Ovary (tissue), 9 donors: Measurements from ENCODE around the gene WIPF1. TPM values are rescaled to one million over a fixed set of nuclear protein-coding genes. Genes with fewer than 3 reads are reported as not detected.
"Not testable (repeated sequence)": the region's sequence is repeated elsewhere in the genome, so short reads cannot be mapped to it uniquely, and the experiment has no call there.

Experiments used
- DNase-seq, 5 donors: peaks; one replicate each; pipeline ENCODE4 v3.0.0-alpha.2; 2019 to 2020
- H3K27ac ChIP-seq, 2 donors: fragments of 200-600 bp; one replicate each; pipeline versions ENCODE4 v1.5.1 to v1.8.0; 2019 to 2022
- H3K27me3 ChIP-seq: fragments of 200-600 bp; one replicate; pipeline ENCODE4 v1.8.0; 2022
- H3K36me3 ChIP-seq: fragments of 200-600 bp; sonication (generic); one replicate; pipeline ENCODE4 v1.5.1; 2019
- H3K4me1 ChIP-seq: one replicate; pipeline ENCODE4 v1.8.1; 2013; ENCODE audit warnings: mild to moderate bottlenecking, moderate library complexity; ENCODE audit not compliant: insufficient read depth
- H3K4me3 ChIP-seq: fragments of 200-600 bp; sonication (generic); one replicate; pipeline ENCODE4 v1.5.1; 2017
- H3K9me3 ChIP-seq, 2 donors: fragments of 200-600 bp in 1 of 2; sonication (generic) in 1 of 2; one replicate each; pipeline versions ENCODE4 v1.5.1 to v1.8.1; 2013 to 2019; ENCODE audit warnings: mild to moderate bottlenecking in 1 of 2, moderate library complexity in 1 of 2
- EP300 ChIP-seq: sonication (generic); formaldehyde crosslinking; IDR thresholded peaks from one replicate; pipeline ENCODE4 v1.6.1; 2017; ENCODE audit warnings: antibody characterized with exemption
- POLR2A ChIP-seq: fragments of 450-650 bp; IDR thresholded peaks from one replicate; pipeline ENCODE4 v1.6.1; 2017; ENCODE audit warnings: antibody characterized with exemption, mild to moderate bottlenecking, moderate library complexity
- WGBS, 3 donors: extraction: QIAGEN DNeasy Blood & Tissue Kit in 1 of 3; methylation state at CpG; one replicate each; pipeline versions ENCODE4 v1.1.5 to v1.1.7; 2013 to 2017; 5-methylcytosine and 5-hydroxymethylcytosine counted together
- intact Hi-C, 4 donors: fragments of 100-400 bp; cut with DNase I; formaldehyde crosslinking; loops; one replicate each; pipeline versions ENCODE4 v1.11.0 to v1.15.1; 2022 to 2023
- polyA plus RNA-seq, 2 donors: library from polyadenylated mRNA; stranded (reverse); fragments of 200-250 nt in 1 of 2; fragments of 350-450 nt in 1 of 2; fragmentation: Illumina TruSeq in 1 of 2; extraction: RNeasy Lipid Tissue Mini Kit (QIAGEN cat#74804) in 1 of 2; gene quantifications; one replicate each; pipeline ENCODE4 v1.2.3, GENCODE V29; 2013 to 2014
- total RNA-seq, 7 donors: library from RNA; depleted of rRNA in 2 of 7; stranded (reverse); fragments of >200 nt in 2 of 7; fragmentation: NEBNext Ultra II Directional in 3 of 7; extraction: Animal tissue kit (Norgen Biotek cat#: 25700) in 3 of 7; gene quantifications; one replicate each; pipeline versions ENCODE4 v1.1.0 to v1.2.4, GENCODE V29; 2016 to 2023
- TF ChIP-seq, protein P1 (sequence below), 3 donors: fragments of 450-650 bp in 2 of 3; fragments of 200-600 bp in 1 of 3; IDR thresholded peaks; one replicate each; pipeline versions ENCODE4 v1.5.1 to v1.8.0; 2016 to 2022; ENCODE audit warnings: antibody characterized with exemption in 3 of 3, mild to moderate bottlenecking in 1 of 3
- donor health status: DM: no; HTN: no; CAD: no; lungs with moderate emphysema.
- donor health status: DM: no; HTN: no; CAD: no.
- donor health status: Bipolar disorder and iron deficiency.
- donor health status: DM: yes; HTN: yes; CAD: no.
- donor health status: DM: no; HTN: no; CAD: no.
- donor health status: DM: yes; HTN: yes; CAD: no.

Gene WIPF1
- total and polyA plus RNA-seq, 9 donors = 9.7 to 42.6 (median 24.4) TPM

DNA sequence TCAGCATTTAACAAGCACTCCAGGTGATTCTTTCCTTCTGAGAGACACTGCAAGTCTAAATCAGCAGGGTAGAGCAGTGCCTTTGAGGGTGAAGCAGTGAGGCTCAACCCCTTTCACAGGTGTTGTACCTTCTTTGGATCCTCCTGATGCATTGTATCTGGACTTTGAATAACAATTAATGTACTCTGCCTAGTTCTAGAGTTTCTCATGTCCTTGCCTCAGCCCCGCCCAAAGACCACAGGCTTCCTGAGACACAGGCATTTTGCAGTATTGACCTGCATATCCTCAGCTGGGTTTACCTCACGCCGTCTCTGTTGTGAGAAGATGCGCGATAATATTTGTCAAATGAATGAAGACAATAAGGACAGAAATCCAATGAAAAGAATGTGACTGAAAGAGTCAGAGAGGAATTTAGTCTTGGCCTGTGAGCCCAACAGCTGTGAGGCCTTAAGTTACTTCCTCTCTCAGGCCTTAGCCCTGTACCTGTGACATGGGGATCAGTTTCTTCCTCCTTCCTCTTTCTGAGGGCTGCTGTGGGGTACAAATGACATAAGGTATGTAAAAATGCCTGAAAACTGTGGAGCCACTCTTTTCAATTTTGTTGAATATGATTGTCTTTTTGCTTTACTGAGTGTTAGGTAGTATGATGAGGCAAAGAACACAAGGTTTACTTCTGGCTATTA is 43.7 kb downstream of the WIPF1 start:
- no peak for DNase-seq
- no peaks in the 10 kb centered on the region for H3K36me3 ChIP-seq
- intact Hi-C loops = no loop called here
- H3K9me3 ChIP-seq = no peaks in the 10 kb centered on the region
- no peak overlapping the region for H3K27ac ChIP-seq
- TF ChIP-seq EP300 (no peak), POLR2A (no peak)
- TF ChIP-seq, protein P1, sequence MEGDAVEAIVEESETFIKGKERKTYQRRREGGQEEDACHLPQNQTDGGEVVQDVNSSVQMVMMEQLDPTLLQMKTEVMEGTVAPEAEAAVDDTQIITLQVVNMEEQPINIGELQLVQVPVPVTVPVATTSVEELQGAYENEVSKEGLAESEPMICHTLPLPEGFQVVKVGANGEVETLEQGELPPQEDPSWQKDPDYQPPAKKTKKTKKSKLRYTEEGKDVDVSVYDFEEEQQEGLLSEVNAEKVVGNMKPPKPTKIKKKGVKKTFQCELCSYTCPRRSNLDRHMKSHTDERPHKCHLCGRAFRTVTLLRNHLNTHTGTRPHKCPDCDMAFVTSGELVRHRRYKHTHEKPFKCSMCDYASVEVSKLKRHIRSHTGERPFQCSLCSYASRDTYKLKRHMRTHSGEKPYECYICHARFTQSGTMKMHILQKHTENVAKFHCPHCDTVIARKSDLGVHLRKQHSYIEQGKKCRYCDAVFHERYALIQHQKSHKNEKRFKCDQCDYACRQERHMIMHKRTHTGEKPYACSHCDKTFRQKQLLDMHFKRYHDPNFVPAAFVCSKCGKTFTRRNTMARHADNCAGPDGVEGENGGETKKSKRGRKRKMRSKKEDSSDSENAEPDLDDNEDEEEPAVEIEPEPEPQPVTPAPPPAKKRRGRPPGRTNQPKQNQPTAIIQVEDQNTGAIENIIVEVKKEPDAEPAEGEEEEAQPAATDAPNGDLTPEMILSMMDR (IDR thresholded peaks at IDR 0.05) = no peak
- no peaks in the 10 kb centered on the region for H3K4me1 ChIP-seq
- 76 to 98% (median 95%) methylated on average over 5 of the region's 5 CpGs for WGBS, 3 donors
- no peak overlapping the region for H3K4me3 ChIP-seq
- no peaks in the 10 kb centered on the region for H3K27me3 ChIP-seq

DNA sequence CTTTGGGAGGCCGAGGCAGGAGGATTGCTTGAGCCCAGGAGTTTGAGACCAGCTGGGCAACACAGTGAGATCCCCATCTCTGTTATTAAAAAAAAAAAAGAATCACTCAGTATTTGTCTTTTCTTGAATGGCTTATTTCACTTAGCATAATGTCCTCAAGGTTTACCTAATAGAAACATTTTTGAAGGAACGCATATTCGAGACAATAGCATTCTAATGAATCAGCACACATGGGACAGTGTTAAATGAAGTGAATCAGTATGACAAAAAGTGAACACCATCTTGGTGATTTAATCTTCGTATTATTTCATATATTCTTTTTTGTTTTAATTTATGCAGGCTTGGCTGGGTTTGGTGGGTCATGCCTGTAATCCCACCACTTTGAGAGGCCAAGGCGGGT is 44.7 kb downstream of the WIPF1 start:
- 90 to 95% (median 91%) methylated on average over 5 of the region's 5 CpGs for WGBS, 3 donors

DNA sequence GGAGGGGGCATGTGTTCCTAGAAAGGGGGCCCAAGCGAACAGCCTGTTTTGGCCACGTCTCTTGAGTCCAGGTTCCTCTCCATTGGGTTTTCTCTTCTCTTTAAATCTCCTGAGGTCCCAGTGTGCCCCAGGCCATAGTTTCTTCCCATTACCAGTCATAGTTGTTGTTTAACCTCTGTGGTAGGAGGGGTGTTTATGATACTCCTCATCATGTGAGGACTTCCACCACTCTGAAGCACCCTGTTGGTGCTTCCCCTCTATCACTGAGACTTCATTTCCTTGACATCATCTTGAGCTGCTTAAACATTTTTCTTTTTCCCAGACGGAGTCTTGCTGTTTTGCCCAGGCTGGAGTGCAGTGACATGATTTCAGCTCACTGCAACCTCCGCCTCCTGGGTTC is 45.9 kb downstream of the WIPF1 start:
- TF ChIP-seq POLR2A = no peak
- TF ChIP-seq, protein P1 (IDR thresholded peaks at IDR 0.05) = no peak
- TF ChIP-seq EP300 = no peak
- H3K4me1 ChIP-seq = no peaks in the 10 kb centered on the region
- no peaks in the 10 kb centered on the region for H3K9me3 ChIP-seq
- 88 to 93% (median 90%) methylated on average over 4 of the region's 4 CpGs for WGBS, 3 donors
- no peaks in the 10 kb centered on the region for H3K27me3 ChIP-seq
- no peak for DNase-seq
- intact Hi-C loops = no loop called here
- H3K36me3 ChIP-seq = no peaks in the 10 kb centered on the region
- H3K27ac ChIP-seq = no peak overlapping the region
- no peak overlapping the region for H3K4me3 ChIP-seq

More for the DNA sequence above, 44.7 kb downstream of the WIPF1 start:
- H3K27ac ChIP-seq = no peak overlapping the region
- no peaks in the 10 kb centered on the region for H3K36me3 ChIP-seq
- intact Hi-C loops = no loop called here
- no peak for DNase-seq
- H3K4me1 ChIP-seq = no peaks in the 10 kb centered on the region
- no peaks in the 10 kb centered on the region for H3K9me3 ChIP-seq
- H3K27me3 ChIP-seq = no peaks in the 10 kb centered on the region
- H3K4me3 ChIP-seq = no peak overlapping the region
- TF ChIP-seq, protein P1 (IDR thresholded peaks at IDR 0.05) = no peak
- TF ChIP-seq EP300 (no peak), POLR2A (no peak)

DNA sequence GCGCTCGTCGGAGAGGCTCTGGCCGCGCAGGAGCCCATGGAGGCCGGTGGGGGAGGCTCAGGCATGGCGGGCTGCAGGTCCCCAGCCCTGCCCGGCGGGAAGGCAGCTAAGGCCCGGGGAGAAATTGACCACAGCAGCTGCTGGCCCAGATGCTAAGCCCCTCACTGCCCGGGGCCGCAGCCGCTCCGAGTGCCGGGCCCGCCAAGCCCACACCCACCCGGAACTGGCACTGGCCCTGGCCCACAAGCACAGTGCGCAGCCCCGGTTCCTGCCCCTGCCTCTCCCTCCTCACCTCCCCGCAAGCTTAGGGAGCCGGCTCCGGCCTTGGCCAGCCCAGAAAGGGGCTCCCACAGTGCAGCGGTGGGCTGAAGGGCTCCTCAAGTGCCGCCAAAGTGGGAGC is 49.0 kb downstream of the WIPF1 start:
- H3K4me1 ChIP-seq, H3K27me3 ChIP-seq, H3K36me3 ChIP-seq, DNase-seq, H3K9me3 ChIP-seq, intact Hi-C loops, H3K4me3 ChIP-seq, H3K27ac ChIP-seq: not testable (repeated sequence)
- WGBS, 3 donors = 85 to 91% (median 88%) methylated on average over 15 to 24 of the region's 24 CpGs

DNA sequence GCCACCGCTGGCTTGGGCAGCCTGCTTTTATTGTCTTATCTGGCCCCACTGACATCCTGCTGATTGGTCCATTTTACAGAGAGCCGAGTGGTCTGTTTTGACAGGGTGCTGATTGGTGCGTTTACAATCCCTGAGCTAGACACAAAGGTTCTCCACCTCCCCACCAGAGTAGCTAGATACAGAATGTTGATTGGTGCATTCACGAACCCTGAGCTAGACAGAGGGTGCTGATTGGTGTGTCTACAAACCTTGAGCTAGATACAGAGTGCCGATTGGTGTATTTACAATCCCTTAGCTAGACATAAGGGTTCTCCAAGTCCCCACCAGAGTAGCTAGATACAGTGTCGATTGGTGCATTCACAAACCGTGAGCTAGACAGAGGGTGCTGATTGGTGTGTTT is 49.6 kb downstream of the WIPF1 start:
- H3K4me1 ChIP-seq, H3K9me3 ChIP-seq, H3K27ac ChIP-seq, H3K36me3 ChIP-seq, DNase-seq, intact Hi-C loops, H3K4me3 ChIP-seq, H3K27me3 ChIP-seq: not testable (repeated sequence)
- 92 to 97% (median 93%) methylated on average over 7 of the region's 7 CpGs for WGBS, 3 donors
